ENCODE data around the gene TIMM8B. TPM values are rescaled to one million over a fixed set of nuclear protein-coding genes. Genes with fewer than 3 reads are reported as not detected.

The TIMM8B gene
- total RNA-seq, 1 experiment from 2014 or later: 70.8 TPM

DNA sequence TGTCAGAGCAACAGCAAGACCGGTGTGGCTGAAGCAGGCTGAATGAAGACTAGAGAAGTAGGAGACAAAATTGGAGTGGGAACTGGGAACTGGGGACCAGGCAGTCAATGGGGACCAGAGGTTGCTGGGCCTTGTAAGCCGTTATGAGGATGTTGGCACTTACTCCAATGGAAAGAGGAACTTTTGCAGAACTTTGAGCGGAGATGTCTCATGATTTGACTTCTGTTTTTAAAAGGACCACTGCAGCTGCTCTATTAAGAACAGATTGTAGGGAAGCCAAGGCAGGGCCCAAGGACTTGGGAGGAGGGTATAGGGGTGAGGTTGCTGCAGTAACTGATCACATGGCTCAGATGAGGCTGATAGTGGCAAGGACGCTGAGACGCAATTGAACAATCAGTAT, 43.1 kb upstream of the TIMM8B start:
- H3K36me3 Mint-ChIP-seq (ENCODE audit: insufficient read depth, unreplicated experiment): peaks cover 13% of the 10 kb centered on the region
- no peak overlapping the region for H3K27ac Mint-ChIP-seq (ENCODE audit: low read depth, unreplicated experiment)
- POLR2A ChIA-PET: interaction anchor here (1.3 to 4.8 kb wide), 7 partner anchors 9 to 66 kb away, joined by 3 to 39 read pairs (median 11); partner anchors contain the start of gene IL18
- no TSS peak for BruUV-seq (replicated peaks)
- no peaks in the 10 kb centered on the region for H3K27me3 Mint-ChIP-seq (ENCODE audit: insufficient read depth, unreplicated experiment)
- H3K9me3 Mint-ChIP-seq (ENCODE audit: unreplicated experiment): no peaks in the 10 kb centered on the region
- intact Hi-C loops (cut with micrococcal nuclease): no loop called here
- DNase-seq (ENCODE audit: unreplicated experiment): no peak
- TF ChIP-seq, protein P1, sequence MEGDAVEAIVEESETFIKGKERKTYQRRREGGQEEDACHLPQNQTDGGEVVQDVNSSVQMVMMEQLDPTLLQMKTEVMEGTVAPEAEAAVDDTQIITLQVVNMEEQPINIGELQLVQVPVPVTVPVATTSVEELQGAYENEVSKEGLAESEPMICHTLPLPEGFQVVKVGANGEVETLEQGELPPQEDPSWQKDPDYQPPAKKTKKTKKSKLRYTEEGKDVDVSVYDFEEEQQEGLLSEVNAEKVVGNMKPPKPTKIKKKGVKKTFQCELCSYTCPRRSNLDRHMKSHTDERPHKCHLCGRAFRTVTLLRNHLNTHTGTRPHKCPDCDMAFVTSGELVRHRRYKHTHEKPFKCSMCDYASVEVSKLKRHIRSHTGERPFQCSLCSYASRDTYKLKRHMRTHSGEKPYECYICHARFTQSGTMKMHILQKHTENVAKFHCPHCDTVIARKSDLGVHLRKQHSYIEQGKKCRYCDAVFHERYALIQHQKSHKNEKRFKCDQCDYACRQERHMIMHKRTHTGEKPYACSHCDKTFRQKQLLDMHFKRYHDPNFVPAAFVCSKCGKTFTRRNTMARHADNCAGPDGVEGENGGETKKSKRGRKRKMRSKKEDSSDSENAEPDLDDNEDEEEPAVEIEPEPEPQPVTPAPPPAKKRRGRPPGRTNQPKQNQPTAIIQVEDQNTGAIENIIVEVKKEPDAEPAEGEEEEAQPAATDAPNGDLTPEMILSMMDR (IDR thresholded peaks at IDR 0.05; ENCODE audit: unreplicated experiment): no peak
- no peak overlapping the region for H3K4me3 Mint-ChIP-seq (ENCODE audit: unreplicated experiment)
- H3K4me1 Mint-ChIP-seq (ENCODE audit: insufficient read depth, unreplicated experiment): peaks cover 32% of the 10 kb centered on the region
- CTCF ChIA-PET: interaction anchor here (0.9 to 3.0 kb wide), 3 partner anchors 16 to 151 kb away, joined by 3 to 15 read pairs (median 6); no protein-coding TSS in a partner anchor

DNA sequence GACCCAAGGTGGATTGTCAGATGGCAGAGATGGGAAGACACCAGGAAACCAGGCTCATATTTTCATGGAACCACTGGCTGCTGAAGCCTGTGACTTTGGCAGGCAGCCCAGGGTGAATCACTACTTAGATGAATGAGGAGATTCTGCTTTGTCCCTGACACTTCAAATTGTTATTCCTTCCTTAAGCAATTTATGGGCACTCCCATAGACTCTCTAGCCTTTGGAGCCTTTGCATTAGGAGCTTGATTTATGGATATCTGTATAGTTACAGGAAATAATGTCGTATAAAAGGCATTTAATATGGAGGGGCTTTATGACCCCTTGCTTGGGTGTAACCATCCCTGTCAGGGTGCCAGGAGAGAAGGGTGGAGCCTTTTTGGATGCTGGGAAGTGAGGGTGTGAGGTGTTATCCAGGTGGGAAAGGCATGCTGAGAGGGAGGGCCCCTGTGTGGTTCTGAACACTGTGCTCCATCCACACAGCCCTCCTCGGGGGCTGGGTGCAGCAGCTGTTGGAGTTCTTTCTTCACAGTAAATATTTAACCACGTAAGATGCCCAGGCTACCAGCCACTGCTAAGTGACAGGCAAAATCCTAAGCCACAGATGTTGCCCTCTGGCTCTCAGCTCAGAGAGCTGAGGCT, 42.0 kb upstream of the TIMM8B start:
- peak; percentile 85 for DNase-seq (ENCODE audit: unreplicated experiment)
- CTCF ChIA-PET: interaction anchor here (0.9 to 1.2 kb wide), 2 partner anchors 15 to 152 kb away, joined by 3 read pairs; no protein-coding TSS in a partner anchor
- H3K27ac Mint-ChIP-seq (ENCODE audit: low read depth, unreplicated experiment): peak overlapping the region; percentile 57
- peaks cover 32% of the 10 kb centered on the region for H3K4me1 Mint-ChIP-seq (ENCODE audit: insufficient read depth, unreplicated experiment)
- peak overlapping the region; percentile 13 for H3K4me3 Mint-ChIP-seq (ENCODE audit: unreplicated experiment)
- BruUV-seq (replicated peaks): no TSS peak
- TF ChIP-seq, protein P1 (IDR thresholded peaks at IDR 0.05; ENCODE audit: unreplicated experiment): no peak
- intact Hi-C loops (cut with micrococcal nuclease): no loop called here
- peaks cover 13% of the 10 kb centered on the region for H3K36me3 Mint-ChIP-seq (ENCODE audit: insufficient read depth, unreplicated experiment)
- POLR2A ChIA-PET: interaction anchor here (0.7 to 3.3 kb wide), 11 partner anchors 8 to 167 kb away, joined by 3 to 18 read pairs (median 5); partner anchors contain the start of gene IL18
- H3K27me3 Mint-ChIP-seq (ENCODE audit: insufficient read depth, unreplicated experiment): no peaks in the 10 kb centered on the region
- H3K9me3 Mint-ChIP-seq (ENCODE audit: unreplicated experiment): no peaks in the 10 kb centered on the region

DNA sequence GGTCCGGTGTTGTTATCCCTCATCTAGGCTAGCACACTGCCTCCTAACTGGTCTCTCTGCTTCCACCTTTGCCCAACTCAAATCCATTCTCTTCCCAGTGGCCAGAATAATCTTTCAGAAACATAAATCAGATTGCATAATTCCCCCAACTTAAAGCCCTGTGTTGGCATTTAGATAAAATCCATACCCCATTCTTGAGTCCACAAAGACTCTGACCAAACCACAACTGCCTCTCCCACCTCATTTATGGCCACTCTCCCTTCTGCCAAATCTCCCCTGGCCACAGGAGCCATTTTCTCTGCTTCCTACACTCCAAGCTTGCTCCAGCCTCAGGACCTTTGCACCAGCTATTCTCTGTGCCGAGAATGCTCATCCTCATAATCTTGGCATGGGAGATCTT, 40.5 kb upstream of the TIMM8B start:
- H3K36me3 Mint-ChIP-seq (ENCODE audit: insufficient read depth, unreplicated experiment): peaks cover 13% of the 10 kb centered on the region
- intact Hi-C loops (cut with micrococcal nuclease): no loop called here
- H3K9me3 Mint-ChIP-seq (ENCODE audit: unreplicated experiment): no peaks in the 10 kb centered on the region
- H3K27me3 Mint-ChIP-seq (ENCODE audit: insufficient read depth, unreplicated experiment): no peaks in the 10 kb centered on the region
- no peak for DNase-seq (ENCODE audit: unreplicated experiment)
- no peak overlapping the region for H3K27ac Mint-ChIP-seq (ENCODE audit: low read depth, unreplicated experiment)
- H3K4me3 Mint-ChIP-seq (ENCODE audit: unreplicated experiment): no peak overlapping the region
- TF ChIP-seq, protein P1 (IDR thresholded peaks at IDR 0.05; ENCODE audit: unreplicated experiment): no peak
- H3K4me1 Mint-ChIP-seq (ENCODE audit: insufficient read depth, unreplicated experiment): peaks cover 31% of the 10 kb centered on the region
- ChIA-PET CTCF (interaction anchor here (1.0 to 2.2 kb wide), 3 partner anchors 13 to 153 kb away, joined by 3 to 5 read pairs (median 5); no protein-coding TSS in a partner anchor), POLR2A (interaction anchor here (0.8 to 1.2 kb wide), 2 partner anchors 10 to 38 kb away, joined by 3 read pairs; no protein-coding TSS in a partner anchor)
- no TSS peak for BruUV-seq (replicated peaks)

DNA sequence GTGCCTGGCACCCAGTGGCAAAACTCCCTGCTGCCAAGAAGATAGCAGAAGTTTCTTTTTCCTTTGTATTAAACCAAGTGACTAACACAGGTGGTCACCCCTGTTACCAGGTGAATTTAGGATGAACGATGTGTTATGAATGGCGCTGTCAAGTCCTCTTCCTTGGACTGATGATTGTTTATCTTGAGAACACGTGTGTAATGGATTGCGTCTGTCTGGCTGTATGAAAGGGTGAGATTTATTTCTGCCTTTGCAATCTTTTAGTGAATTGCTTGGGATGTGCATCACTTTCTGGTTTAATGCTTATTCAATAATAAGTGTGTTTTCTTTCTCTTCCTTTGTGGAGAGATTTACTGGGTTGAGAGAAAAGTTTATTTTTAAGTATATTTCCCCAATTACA, 36.6 kb upstream of the TIMM8B start:
- BruUV-seq (replicated peaks): no TSS peak
- CTCF ChIA-PET: interaction anchor here (1.4 kb wide), 1 partner anchor 9 kb away, joined by 11 read pairs; no protein-coding TSS in a partner anchor
- POLR2A ChIA-PET: interaction anchor here (0.8 to 6.5 kb wide), 3 partner anchors 35 to 1723 kb away, joined by 3 to 73 read pairs (median 44); partner anchors contain the start of gene IL18
- no peaks in the 10 kb centered on the region for H3K36me3 Mint-ChIP-seq (ENCODE audit: insufficient read depth, unreplicated experiment)
- no peaks in the 10 kb centered on the region for H3K27me3 Mint-ChIP-seq (ENCODE audit: insufficient read depth, unreplicated experiment)
- no peak overlapping the region for H3K4me3 Mint-ChIP-seq (ENCODE audit: unreplicated experiment)
- TF ChIP-seq, protein P1 (IDR thresholded peaks at IDR 0.05; ENCODE audit: unreplicated experiment): no peak
- no peak for DNase-seq (ENCODE audit: unreplicated experiment)
- no peak overlapping the region for H3K27ac Mint-ChIP-seq (ENCODE audit: low read depth, unreplicated experiment)
- H3K4me1 Mint-ChIP-seq (ENCODE audit: insufficient read depth, unreplicated experiment): peaks cover 10% of the 10 kb centered on the region
- intact Hi-C loops (cut with micrococcal nuclease): no loop called here
- H3K9me3 Mint-ChIP-seq (ENCODE audit: unreplicated experiment): no peaks in the 10 kb centered on the region

Measured in MCF 10A (cell line).